Smooth muscle cell (in vitro differentiated cells): ENCODE measurements around the gene FAM168A. TPM values are rescaled to one million over a fixed set of nuclear protein-coding genes. Genes with fewer than 3 reads are reported as not detected.

ENCODE experiments used
- DNase-seq: peaks from one replicate; lab custom pipeline; 2025; ENCODE audit not compliant: unreplicated experiment; lab: John Stamatoyannopoulos, UW
- H2AFZ ChIP-seq: fragments of 200-600 bp; sonication (generic); 2 replicates; pipeline ENCODE4 v1.6.0; 2016; ENCODE audit warnings: antibody characterized with exemption, low read depth, mild to moderate bottlenecking
- H3F3A ChIP-seq: fragments of 200-600 bp; sonication (generic); 2 replicates; pipeline ENCODE4 v1.6.0; 2017; ENCODE audit warnings: antibody characterized with exemption, low read depth
- H3K27ac ChIP-seq: fragments of 200-600 bp; sonication (generic); 2 replicates; pipeline ENCODE4 v1.5.1; 2016; ENCODE audit warnings: low read depth, mild to moderate bottlenecking
- H3K27me3 ChIP-seq: fragments of 200-600 bp; sonication (generic); 2 replicates; pipeline ENCODE4 v1.6.1; 2016; ENCODE audit warnings: low read depth, mild to moderate bottlenecking
- H3K36me3 ChIP-seq: fragments of 200-600 bp; sonication (generic); 2 replicates; pipeline ENCODE4 v1.5.1; 2016; ENCODE audit warnings: low read depth
- H3K4me1 ChIP-seq: fragments of 200-600 bp; sonication (generic); 2 replicates; pipeline ENCODE4 v1.5.1; 2016; ENCODE audit warnings: low read depth
- H3K4me2 ChIP-seq: fragments of 200-600 bp; sonication (generic); 2 replicates; pipeline ENCODE4 v1.6.0; 2016; ENCODE audit warnings: mild to moderate bottlenecking
- H3K4me3 ChIP-seq: fragments of 200-600 bp; sonication (generic); 2 replicates; pipeline ENCODE4 v1.5.1; 2016; ENCODE audit warnings: mild to moderate bottlenecking
- H3K79me2 ChIP-seq: fragments of 200-600 bp; sonication (generic); 2 replicates; pipeline ENCODE4 v1.6.0; 2016; ENCODE audit warnings: low read depth, mild to moderate bottlenecking
- H3K9ac ChIP-seq: fragments of 200-600 bp; sonication (generic); 2 replicates; pipeline ENCODE4 v1.6.0; 2016; ENCODE audit warnings: low read depth
- H3K9me3 ChIP-seq: fragments of 200-600 bp; sonication (generic); replicated peaks from 2 replicates; pipeline ENCODE4 v1.5.1; 2016; ENCODE audit warnings: low read depth
- H4K20me1 ChIP-seq: fragments of 200-600 bp; sonication (generic); 2 replicates; pipeline ENCODE4 v1.6.0; 2016; ENCODE audit warnings: low read depth
- CTCF ChIP-seq: fragments of 200-600 bp; sonication (generic); IDR thresholded peaks from 2 replicates; pipeline ENCODE4 v1.5.1; 2017; ENCODE audit warnings: borderline replicate concordance, mild to moderate bottlenecking, antibody characterized with exemption; ENCODE audit not compliant: insufficient read depth, poor library complexity, severe bottlenecking
- WGBS: methylation state at CpG from one replicate; pipeline ENCODE4 v1.1.7; 2016; ENCODE audit warnings: low lambda C conversion rate; 5-methylcytosine and 5-hydroxymethylcytosine counted together
- polyA plus RNA-seq: library from polyadenylated mRNA; unstranded; fragments of >200 nt; fragmentation: Nextera tagmentation; extraction: Ambion mirVana; gene quantifications from 2 replicates; pipeline ENCODE4 v1.2.1, GENCODE V29; 2016
- total RNA-seq: library from RNA; depleted of rRNA; stranded (reverse); fragments of >200 nt; gene quantifications from 2 replicates; pipeline ENCODE4 v1.2.3, GENCODE V29; 2014

Gene FAM168A
- total and polyA plus RNA-seq, 2 experiments from 2014 or later = 10.8 to 32.5 TPM

- H2AFZ ChIP-seq = no peak overlapping the region
- no peak overlapping the region for H3K9ac ChIP-seq
- TF ChIP-seq CTCF = no peak
- no peaks in the 10 kb centered on the region for H3K27me3 ChIP-seq
- H3K36me3 ChIP-seq = peaks cover 3% of the 10 kb centered on the region
- no peak for DNase-seq
- H3K27ac ChIP-seq = no peak overlapping the region
- H3F3A ChIP-seq = no peaks in the 10 kb centered on the region
- H3K4me3 ChIP-seq = no peak overlapping the region
- no peaks in the 10 kb centered on the region for H3K9me3 ChIP-seq
- no peak overlapping the region for H3K4me2 ChIP-seq
- 97% methylated on average over 10 of the region's 10 CpGs for WGBS
- H3K79me2 ChIP-seq = peaks cover 58% of the 10 kb centered on the region
- H3K4me1 ChIP-seq = no peaks in the 10 kb centered on the region
- H4K20me1 ChIP-seq = peaks cover 51% of the 10 kb centered on the region
These were observed 89.4 kb downstream of the FAM168A start for GRCh38 chr11:73508243-73509176.

DNA sequence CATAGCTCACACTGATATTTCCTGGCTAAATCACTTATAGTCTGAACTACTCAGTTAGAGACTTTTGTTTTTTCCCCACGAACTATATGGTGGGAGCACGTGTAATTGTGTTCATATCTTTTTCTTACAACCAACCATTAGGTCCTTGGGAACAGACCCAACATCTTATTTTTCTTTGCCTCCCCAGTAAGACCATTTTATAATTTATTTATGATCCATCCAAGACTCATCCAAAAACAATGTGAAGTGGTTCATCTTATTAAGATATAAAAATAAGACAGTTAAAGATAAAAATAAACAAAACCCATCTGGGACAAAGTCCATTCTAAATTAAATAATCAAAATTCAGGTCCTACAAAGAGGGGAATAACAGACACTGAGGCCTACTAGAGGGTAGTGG is 90.8 kb downstream of the FAM168A start:
- Histone ChIP-seq H3K4me3 (no peak overlapping the region), H3K27ac (no peak overlapping the region), H3K9me3 (no peaks in the 10 kb centered on the region), H3K36me3 (peaks cover 3% of the 10 kb centered on the region), H3F3A (no peaks in the 10 kb centered on the region), H3K79me2 (peaks cover 65% of the 10 kb centered on the region), H3K4me2 (no peak overlapping the region), H2AFZ (no peak overlapping the region), H4K20me1 (peaks cover 62% of the 10 kb centered on the region), H3K4me1 (no peaks in the 10 kb centered on the region), H3K27me3 (no peaks in the 10 kb centered on the region), H3K9ac (no peak overlapping the region)
- no peak for DNase-seq
- 77% methylated on average over 2 of the region's 2 CpGs for WGBS
- no peak for TF ChIP-seq CTCF

- no peaks in the 10 kb centered on the region for H3F3A ChIP-seq
- H2AFZ ChIP-seq = no peak overlapping the region
- no peak overlapping the region for H3K27ac ChIP-seq
- peaks cover 72% of the 10 kb centered on the region for H4K20me1 ChIP-seq
- DNase-seq = no peak
- no peak overlapping the region for H3K4me2 ChIP-seq
- H3K4me1 ChIP-seq = no peaks in the 10 kb centered on the region
- H3K9me3 ChIP-seq = no peaks in the 10 kb centered on the region
- H3K36me3 ChIP-seq = peaks cover 3% of the 10 kb centered on the region
- no peak overlapping the region for H3K4me3 ChIP-seq
- no peaks in the 10 kb centered on the region for H3K27me3 ChIP-seq
- H3K79me2 ChIP-seq = peaks cover 73% of the 10 kb centered on the region
- 95% methylated on average over 2 of the region's 2 CpGs for WGBS
- no peak for TF ChIP-seq CTCF
- H3K9ac ChIP-seq = no peak overlapping the region
These were observed 91.9 kb downstream of the FAM168A start for GRCh38 chr11:73506038-73506437.

GRCh38 chr11:73498343-73498742 is 99.6 kb downstream of the FAM168A start:
- Histone ChIP-seq H3K79me2 (peaks cover 68% of the 10 kb centered on the region), H3K4me1 (peaks cover 11% of the 10 kb centered on the region), H3K27ac (no peak overlapping the region), H3K9me3 (no peaks in the 10 kb centered on the region), H3K9ac (no peak overlapping the region), H2AFZ (no peak overlapping the region), H4K20me1 (peaks cover 83% of the 10 kb centered on the region), H3F3A (peaks cover 8% of the 10 kb centered on the region), H3K27me3 (no peaks in the 10 kb centered on the region), H3K4me3 (no peak overlapping the region), H3K36me3 (no peaks in the 10 kb centered on the region), H3K4me2 (no peak overlapping the region)
- no peak for TF ChIP-seq CTCF
- no peak for DNase-seq
- WGBS = 85% methylated on average over 6 of the region's 6 CpGs
